Ishikawa (cell line): Measurements from ENCODE around the gene DENND4B.

ENCODE experiments used
- EGR1 ChIP-seq: IDR thresholded peaks from 2 replicates; pipeline ENCODE4 v1.6.1; 2012
- FOXM1 ChIP-seq: IDR thresholded peaks from 2 replicates; pipeline ENCODE4 v1.6.1; 2012; ENCODE audit warnings: low read depth, borderline replicate concordance
- RAD21 ChIP-seq: IDR thresholded peaks from 2 replicates; pipeline ENCODE4 v1.6.1; 2012; ENCODE audit warnings: low read depth
- TEAD4 ChIP-seq: IDR thresholded peaks from 2 replicates; pipeline ENCODE4 v1.6.1; 2012

- no peak for TF ChIP-seq FOXM1
- no peak for TF ChIP-seq TEAD4
- TF ChIP-seq RAD21, result no peak
- TF ChIP-seq EGR1, result no peak
These were observed 60.4 kb downstream of the DENND4B start for GRCh38 chr1:153886127-153886526.
